ENCODE data around the gene ERCC1.
A peak's percentile ranks its signal among the peaks of the same experiment; 100 is the strongest.

ERCC1 gene

GRCh38 chr19:45428384-45429231 lies 4.9 kb upstream of the ERCC1 start:
- TF ChIP-seq POLR2AphosphoS5 (IDR thresholded peaks at IDR 0.05; ENCODE audit: low read depth, low read length) (no peak), POU2F2 (IDR thresholded peaks at IDR 0.05; ENCODE audit: low read depth, low read length) (no peak), SPI1 (IDR thresholded peaks at IDR 0.05; ENCODE audit: low read depth, low read length) (no peak), PAX5 (IDR thresholded peaks at IDR 0.05; ENCODE audit: insufficient read depth, low read length, severe bottlenecking) (no peak), TAF1 (IDR thresholded peaks at IDR 0.05; ENCODE audit: low read depth, low read length) (no peak), POLR2A (IDR thresholded peaks at IDR 0.05; ENCODE audit: low read depth, low read length) (no peak)

GRCh38 chr19:45424191-45425058 lies 708 bp upstream of the ERCC1 start:
- TF ChIP-seq POU2F2 (IDR thresholded peaks at IDR 0.05; ENCODE audit: low read depth, low read length) (no peak), SPI1 (IDR thresholded peaks at IDR 0.05; ENCODE audit: low read depth, low read length) (peak; percentile 28; the same call in 1 of the 2 replicates)
- FAIRE-seq (no peak), DNase-seq (ENCODE audit: insufficient read length, low spot score) (no peak)

More at GRCh38 chr19:45428384-45429231, 4.9 kb upstream of the ERCC1 start:
- peak; percentile 44 for DNase-seq (ENCODE audit: insufficient read length, low spot score)
- no peak for FAIRE-seq

GRCh38 chr19:45423033-45423588 lies 606 bp downstream of the ERCC1 start:
- FAIRE-seq (no peak), DNase-seq (ENCODE audit: insufficient read length, low spot score) (no peak)
- no peak for TF ChIP-seq POLR2A (IDR thresholded peaks at IDR 0.05; ENCODE audit: low read depth, low read length)
- no peak for TF ChIP-seq POLR2AphosphoS5 (IDR thresholded peaks at IDR 0.05; ENCODE audit: low read depth, low read length)
- no peak for TF ChIP-seq POU2F2 (IDR thresholded peaks at IDR 0.05; ENCODE audit: low read depth, low read length)
- no peak for TF ChIP-seq TAF1 (IDR thresholded peaks at IDR 0.05; ENCODE audit: low read depth, low read length)
- no peak for TF ChIP-seq SPI1 (IDR thresholded peaks at IDR 0.05; ENCODE audit: low read depth, low read length)
- no peak for TF ChIP-seq PAX5 (IDR thresholded peaks at IDR 0.05; ENCODE audit: insufficient read depth, low read length, severe bottlenecking)

- FAIRE-seq (no peak), DNase-seq (ENCODE audit: insufficient read length, low spot score) (no peak)
These were observed 1.7 kb downstream of the ERCC1 start for GRCh38 chr19:45421947-45422498.

GRCh38 chr19:45420871-45421270 lies 2.8 kb downstream of the ERCC1 start:
- DNase-seq (ENCODE audit: insufficient read length, low spot score): no peak
- no peak for TF ChIP-seq SPI1 (IDR thresholded peaks at IDR 0.05; ENCODE audit: low read depth, low read length)
- TF ChIP-seq POU2F2 (IDR thresholded peaks at IDR 0.05; ENCODE audit: low read depth, low read length): no peak
- TF ChIP-seq POLR2AphosphoS5 (IDR thresholded peaks at IDR 0.05; ENCODE audit: low read depth, low read length): no peak
- TF ChIP-seq TAF1 (IDR thresholded peaks at IDR 0.05; ENCODE audit: low read depth, low read length): no peak
- no peak for TF ChIP-seq POLR2A (IDR thresholded peaks at IDR 0.05; ENCODE audit: low read depth, low read length)
- no peak for TF ChIP-seq PAX5 (IDR thresholded peaks at IDR 0.05; ENCODE audit: insufficient read depth, low read length, severe bottlenecking)
- FAIRE-seq: no peak

More at GRCh38 chr19:45421947-45422498, 1.7 kb downstream of the ERCC1 start:
- TF ChIP-seq TAF1 (IDR thresholded peaks at IDR 0.05; ENCODE audit: low read depth, low read length) (no peak), PAX5 (IDR thresholded peaks at IDR 0.05; ENCODE audit: insufficient read depth, low read length, severe bottlenecking) (no peak), POU2F2 (IDR thresholded peaks at IDR 0.05; ENCODE audit: low read depth, low read length) (no peak), POLR2AphosphoS5 (IDR thresholded peaks at IDR 0.05; ENCODE audit: low read depth, low read length) (no peak), POLR2A (IDR thresholded peaks at IDR 0.05; ENCODE audit: low read depth, low read length) (no peak), SPI1 (IDR thresholded peaks at IDR 0.05; ENCODE audit: low read depth, low read length) (no peak)

GRCh38 chr19:45420356-45420755 lies 3.4 kb downstream of the ERCC1 start:
- DNase-seq (ENCODE audit: insufficient read length, low spot score): no peak
- no peak for FAIRE-seq
- TF ChIP-seq SPI1 (IDR thresholded peaks at IDR 0.05; ENCODE audit: low read depth, low read length) (no peak), POLR2A (IDR thresholded peaks at IDR 0.05; ENCODE audit: low read depth, low read length) (no peak), POU2F2 (IDR thresholded peaks at IDR 0.05; ENCODE audit: low read depth, low read length) (no peak), PAX5 (IDR thresholded peaks at IDR 0.05; ENCODE audit: insufficient read depth, low read length, severe bottlenecking) (no peak)

GRCh38 chr19:45419895-45420294 lies 3.8 kb downstream of the ERCC1 start:
- no peak for DNase-seq (ENCODE audit: insufficient read length, low spot score)
- no peak for TF ChIP-seq TAF1 (IDR thresholded peaks at IDR 0.05; ENCODE audit: low read depth, low read length)
- no peak for TF ChIP-seq PAX5 (IDR thresholded peaks at IDR 0.05; ENCODE audit: insufficient read depth, low read length, severe bottlenecking)
- no peak for TF ChIP-seq POU2F2 (IDR thresholded peaks at IDR 0.05; ENCODE audit: low read depth, low read length)
- no peak for TF ChIP-seq POLR2A (IDR thresholded peaks at IDR 0.05; ENCODE audit: low read depth, low read length)
- no peak for TF ChIP-seq POLR2AphosphoS5 (IDR thresholded peaks at IDR 0.05; ENCODE audit: low read depth, low read length)
- no peak for FAIRE-seq

- DNase-seq (ENCODE audit: insufficient read length, low spot score) (peak; percentile 79), FAIRE-seq (peak; percentile 94)
- TF ChIP-seq POLR2AphosphoS5 (IDR thresholded peaks at IDR 0.05; ENCODE audit: low read depth, low read length) (0 out of 2 replicates have a peak, but pooled peaks have one; percentile 34), TAF1 (IDR thresholded peaks at IDR 0.05; ENCODE audit: low read depth, low read length) (no peak), POLR2A (IDR thresholded peaks at IDR 0.05; ENCODE audit: low read depth, low read length) (no peak), SPI1 (IDR thresholded peaks at IDR 0.05; ENCODE audit: low read depth, low read length) (peak; percentile 100), POU2F2 (IDR thresholded peaks at IDR 0.05; ENCODE audit: low read depth, low read length) (no peak), PAX5 (IDR thresholded peaks at IDR 0.05; ENCODE audit: insufficient read depth, low read length, severe bottlenecking) (peak; percentile 31)
These were observed 4.3 kb downstream of the ERCC1 start for GRCh38 chr19:45419396-45419795.

- FAIRE-seq: peak; percentile 26
- no peak for DNase-seq (ENCODE audit: insufficient read length, low spot score)
- no peak for TF ChIP-seq PAX5 (IDR thresholded peaks at IDR 0.05; ENCODE audit: insufficient read depth, low read length, severe bottlenecking)
- no peak for TF ChIP-seq POU2F2 (IDR thresholded peaks at IDR 0.05; ENCODE audit: low read depth, low read length)
- no peak for TF ChIP-seq POLR2A (IDR thresholded peaks at IDR 0.05; ENCODE audit: low read depth, low read length)
- TF ChIP-seq TAF1 (IDR thresholded peaks at IDR 0.05; ENCODE audit: low read depth, low read length): no peak
- no peak for TF ChIP-seq POLR2AphosphoS5 (IDR thresholded peaks at IDR 0.05; ENCODE audit: low read depth, low read length)
- no peak for TF ChIP-seq SPI1 (IDR thresholded peaks at IDR 0.05; ENCODE audit: low read depth, low read length)
These were observed 4.9 kb downstream of the ERCC1 start for GRCh38 chr19:45418802-45419201.
